Naive thymus-derived CD4-positive, alpha-beta T cell (primary cell): ENCODE results near the gene SSPN. TPM values are rescaled to one million over a fixed set of nuclear protein-coding genes. Genes with fewer than 3 reads are reported as not detected.
A peak's percentile ranks its signal among the peaks of the same experiment; 100 is the strongest.

Experiments used
- ATAC-seq: fragments of 150-1000 bp; cut with Tn5 transposase; 2 replicates; pipeline ENCODE4 v1.10.0; 2021; ENCODE audit warnings: mild to moderate bottlenecking, moderate library complexity
- CTCF ChIA-PET: fragments of 350-600 bp; sonication (Branson Sonifier 250); formaldehyde crosslinking; loops from one replicate; lab custom pipeline; 2021; ENCODE audit warnings: antibody characterized with exemption; lab: Charles Lee
- POLR2A ChIA-PET: fragments of 350-600 bp; sonication (Branson Sonifier 250); formaldehyde crosslinking; loops from one replicate; lab custom pipeline; 2021; ENCODE audit warnings: antibody characterized with exemption, inconsistent platforms; lab: Charles Lee
- DNase-seq, 9 donors: peaks; one replicate each; pipeline versions ENCODE4 v3.0.0 to v3.0.0-alpha.2; 2020 to 2022; ENCODE audit warnings: mixed read lengths in 1 of 9
- H3K27ac ChIP-seq: one replicate; pipeline ENCODE4 v1.7.0; 2013; ENCODE audit warnings: mild to moderate bottlenecking, low read depth, low read length, moderate library complexity
- H3K27me3 ChIP-seq, 2 donors: one replicate each; pipeline ENCODE4 v1.7.0; 2013; ENCODE audit warnings: low read length in 2 of 2, mild to moderate bottlenecking in 2 of 2, moderate library complexity in 2 of 2; ENCODE audit not compliant: control insufficient read depth in 2 of 2, insufficient read depth in 2 of 2
- H3K36me3 ChIP-seq, 3 experiments: 1 replicate in 2 of 3; 2 replicates in 1 of 3; pipeline ENCODE4 v1.7.0; 2013; ENCODE audit warnings: low read length in 3 of 3, mild to moderate bottlenecking in 3 of 3, moderate library complexity in 1 of 3; ENCODE audit not compliant: insufficient read depth in 3 of 3, control insufficient read depth in 2 of 3
- H3K4me1 ChIP-seq, 2 donors: one replicate each; pipeline ENCODE4 v1.7.0; 2013; ENCODE audit warnings: low read length in 2 of 2, mild to moderate bottlenecking in 2 of 2, moderate library complexity in 1 of 2; ENCODE audit not compliant: control insufficient read depth in 2 of 2, insufficient read depth in 2 of 2
- H3K4me3 ChIP-seq: 2 replicates; pipeline ENCODE4 v1.7.0; 2013; ENCODE audit warnings: mild to moderate bottlenecking, low read length
- H3K9me3 ChIP-seq, 3 experiments: 1 replicate in 2 of 3; 2 replicates in 1 of 3; pipeline ENCODE4 v1.7.0; 2013; ENCODE audit warnings: low read length in 3 of 3; ENCODE audit not compliant: control insufficient read depth in 2 of 3
- H3K27ac Mint-ChIP-seq, 9 donors: one replicate each; pipeline ENCODE4 v1.8.0; 2020 to 2022; ENCODE audit warnings: mixed read lengths in 9 of 9, mild to moderate bottlenecking in 8 of 9, moderate library complexity in 5 of 9, inconsistent platforms in 2 of 9
- H3K27me3 Mint-ChIP-seq, 5 donors: one replicate each; pipeline ENCODE4 v1.8.0; 2021 to 2022; ENCODE audit warnings: mixed read lengths in 5 of 5, mild to moderate bottlenecking in 1 of 5
- H3K36me3 Mint-ChIP-seq, 5 donors: one replicate each; pipeline ENCODE4 v1.8.0; 2020 to 2022; ENCODE audit warnings: mixed read lengths in 5 of 5, mild to moderate bottlenecking in 3 of 5, inconsistent platforms in 1 of 5
- H3K4me1 Mint-ChIP-seq, 7 donors: one replicate each; pipeline ENCODE4 v1.8.0; 2020 to 2022; ENCODE audit warnings: mixed read lengths in 7 of 7, mild to moderate bottlenecking in 3 of 7, inconsistent platforms in 1 of 7
- H3K4me3 Mint-ChIP-seq, 10 donors: one replicate each; pipeline ENCODE4 v1.8.0; 2020 to 2022; ENCODE audit warnings: mild to moderate bottlenecking in 10 of 10, mixed read lengths in 10 of 10, moderate library complexity in 6 of 10, inconsistent platforms in 2 of 10
- H3K9me3 Mint-ChIP-seq, 11 donors: one replicate each; pipeline ENCODE4 v1.8.0; 2020 to 2022; ENCODE audit warnings: mixed read lengths in 11 of 11, mild to moderate bottlenecking in 4 of 11, inconsistent platforms in 1 of 11, moderate library complexity in 1 of 11
- intact Hi-C, 2 donors: fragments of 100-400 bp; cut with micrococcal nuclease; formaldehyde crosslinking; loops; one replicate each; pipeline ENCODE4 v1.15.1; 2023
- polyA plus RNA-seq, 2 donors: library from polyadenylated mRNA; unstranded; fragments of 300-500 nt; fragmentation: Illumina TruSeq; gene quantifications; one replicate each; pipeline ENCODE4 v1.2.3, GENCODE V29; 2021
- total RNA-seq, 6 experiments: library from RNA in 5 of 6; stranded (reverse) in 5 of 6; gene quantifications; 1 replicate in 5 of 6; 2 replicates in 1 of 6; pipeline ENCODE4 v1.2.3 and lab custom pipeline; 2021 to 2026

The SSPN gene
- total and polyA plus RNA-seq, 7 experiments from 2014 or later: 0.22 to 0.34 TPM; not detected in 5

DNA sequence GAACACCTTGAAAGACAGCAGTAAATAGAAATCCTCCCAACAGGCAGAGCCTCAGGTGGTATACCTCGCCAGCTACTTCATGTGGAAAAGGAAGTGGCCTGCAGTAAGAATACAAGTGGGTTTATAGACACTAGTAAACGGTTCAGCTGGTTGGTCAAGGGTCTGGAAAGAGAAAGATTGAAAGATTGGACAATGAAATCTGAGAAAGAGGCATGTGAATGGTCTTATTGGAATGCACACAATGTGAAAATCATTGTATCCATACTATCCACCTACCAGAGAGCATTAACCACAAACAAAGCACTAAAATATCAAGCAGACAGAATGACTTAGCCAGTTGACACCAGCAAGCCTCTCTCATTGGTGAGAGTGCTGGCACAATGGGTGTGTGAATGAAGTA, 98.2 kb downstream of the SSPN start:
- Mint-ChIP-seq H3K9me3 (peaks cover 0 to 2% (median 0%) of the 10 kb centered on the region in 11 donors), H3K27me3 (peaks cover 0 to 6% (median 5%) of the 10 kb centered on the region in 5 donors), H3K27ac (no peak overlapping the region), H3K4me1 (peaks cover 0 to 3% (median 0%) of the 10 kb centered on the region in 7 donors), H3K36me3 (peaks cover 0 to 2% (median 0%) of the 10 kb centered on the region in 5 donors), H3K4me3 (no peak overlapping the region)
- no peak overlapping the region for H3K27ac ChIP-seq
- H3K4me3 ChIP-seq: no peak overlapping the region
- no peaks in the 10 kb centered on the region for H3K27me3 ChIP-seq
- ChIA-PET POLR2A (interaction anchor here (0.6 kb wide), 1 partner anchor 258 kb away, joined by 4 read pairs; no protein-coding TSS in a partner anchor), CTCF (no interaction called here)
- no peaks in the 10 kb centered on the region for H3K9me3 ChIP-seq
- no peak for DNase-seq
- no peak for ATAC-seq
- H3K36me3 ChIP-seq: no peaks in the 10 kb centered on the region
- no peaks in the 10 kb centered on the region for H3K4me1 ChIP-seq
- intact Hi-C loops: no loop called here

- intact Hi-C loops: no loop called here
- ChIA-PET CTCF (no interaction called here), POLR2A (no interaction called here)
- Mint-ChIP-seq H3K27ac (no peak overlapping the region), H3K27me3 (peaks cover 0 to 5% (median 4%) of the 10 kb centered on the region in 5 donors), H3K4me1 (peaks cover 0 to 14% (median 6%) of the 10 kb centered on the region in 7 donors), H3K4me3 (no peak overlapping the region), H3K36me3 (peaks cover 0 to 2% (median 0%) of the 10 kb centered on the region in 5 donors), H3K9me3 (peaks cover 0 to 2% (median 0%) of the 10 kb centered on the region in 11 donors)
- no peak overlapping the region for H3K4me3 ChIP-seq
- no peaks in the 10 kb centered on the region for H3K36me3 ChIP-seq
- no peak for DNase-seq
- H3K4me1 ChIP-seq: no peaks in the 10 kb centered on the region
- H3K9me3 ChIP-seq: no peaks in the 10 kb centered on the region
- no peak for ATAC-seq
- H3K27me3 ChIP-seq: no peaks in the 10 kb centered on the region
- no peak overlapping the region for H3K27ac ChIP-seq
These were observed 99.6 kb downstream of the SSPN start for GRCh38 chr12:26295001-26295400.

GRCh38 chr12:26297396-26298070, 102.2 kb downstream of the SSPN start:
- Histone ChIP-seq H3K4me1 (no peaks in the 10 kb centered on the region), H3K36me3 (no peaks in the 10 kb centered on the region), H3K27me3 (no peaks in the 10 kb centered on the region), H3K27ac (no peak overlapping the region), H3K9me3 (no peaks in the 10 kb centered on the region), H3K4me3 (no peak overlapping the region)
- Mint-ChIP-seq H3K36me3 (peaks cover 0 to 2% (median 0%) of the 10 kb centered on the region in 5 donors), H3K4me3 (no peak overlapping the region), H3K27ac (no peak overlapping the region), H3K9me3 (peaks cover 0 to 2% (median 0%) of the 10 kb centered on the region in 11 donors), H3K27me3 (peaks cover 0 to 14% (median 3%) of the 10 kb centered on the region in 5 donors), H3K4me1 (peaks cover 0 to 12% (median 11%) of the 10 kb centered on the region in 7 donors)
- DNase-seq (no peak), ATAC-seq (no peak)
- POLR2A ChIA-PET: interaction anchor here (1.0 kb wide), 1 partner anchor 9 kb away, joined by 3 read pairs; no protein-coding TSS in a partner anchor
- intact Hi-C loops: no loop called here
- CTCF ChIA-PET: no interaction called here

- H3K27me3 ChIP-seq: no peaks in the 10 kb centered on the region
- Mint-ChIP-seq H3K27ac (peak overlapping the region in 1 of 9 donors; percentile 47), H3K27me3 (peaks cover 0 to 21% (median 7%) of the 10 kb centered on the region in 5 donors), H3K4me3 (peak overlapping the region in 7 of 10 donors; percentile 0 to 53 (median 29)), H3K4me1 (peaks cover 0 to 12% (median 11%) of the 10 kb centered on the region in 7 donors), H3K9me3 (peaks cover 0 to 2% (median 0%) of the 10 kb centered on the region in 11 donors), H3K36me3 (peaks cover 0 to 2% (median 0%) of the 10 kb centered on the region in 5 donors)
- intact Hi-C loops: no loop called here
- no peaks in the 10 kb centered on the region for H3K36me3 ChIP-seq
- H3K27ac ChIP-seq: no peak overlapping the region
- DNase-seq: no peak
- CTCF ChIA-PET: no interaction called here
- ATAC-seq: peak; percentile 92
- peak overlapping the region; percentile 30 for H3K4me3 ChIP-seq
- no peaks in the 10 kb centered on the region for H3K9me3 ChIP-seq
- POLR2A ChIA-PET: no interaction called here
- H3K4me1 ChIP-seq: no peaks in the 10 kb centered on the region
These were observed 103.6 kb downstream of the SSPN start for GRCh38 chr12:26298785-26299621.

DNA sequence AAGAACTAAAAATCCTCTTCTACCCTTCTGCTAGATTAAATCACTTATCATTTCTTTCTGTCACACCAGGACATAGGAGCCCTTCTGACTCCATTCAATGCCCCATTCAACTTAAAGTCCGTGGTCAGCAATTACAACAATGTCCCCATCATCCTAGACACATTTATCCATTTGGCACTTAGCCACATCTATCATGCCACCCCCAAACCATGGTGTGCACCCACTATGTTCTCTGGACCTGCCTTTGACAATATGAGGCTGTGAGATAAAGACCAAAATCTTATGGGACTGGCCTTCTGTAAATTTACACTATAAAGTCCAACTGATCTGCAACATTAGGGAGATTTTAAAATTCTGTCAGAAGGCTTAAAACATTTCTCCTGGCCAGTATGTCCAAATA, 104.4 kb downstream of the SSPN start:
- Histone ChIP-seq H3K36me3 (no peaks in the 10 kb centered on the region), H3K4me3 (no peak overlapping the region), H3K27me3 (no peaks in the 10 kb centered on the region), H3K27ac (no peak overlapping the region), H3K9me3 (no peaks in the 10 kb centered on the region), H3K4me1 (no peaks in the 10 kb centered on the region)
- H3K36me3 Mint-ChIP-seq: peaks cover 0 to 2% (median 0%) of the 10 kb centered on the region in 5 donors
- POLR2A ChIA-PET: no interaction called here
- H3K27ac Mint-ChIP-seq: no peak overlapping the region
- peaks cover 0 to 12% (median 11%) of the 10 kb centered on the region in 7 donors for H3K4me1 Mint-ChIP-seq
- intact Hi-C loops: no loop called here
- no peak for DNase-seq
- CTCF ChIA-PET: no interaction called here
- ATAC-seq: no peak
- peak overlapping the region in 4 of 10 donors; percentile 0 to 25 (median 6) for H3K4me3 Mint-ChIP-seq
- H3K27me3 Mint-ChIP-seq: peaks cover 2 to 22% (median 7%) of the 10 kb centered on the region in 5 donors
- H3K9me3 Mint-ChIP-seq: peaks cover 0 to 2% (median 0%) of the 10 kb centered on the region in 11 donors
